HepG2 (cell line): ENCODE results near the gene ENGASE. TPM values are rescaled to one million over a fixed set of nuclear protein-coding genes. Genes with fewer than 3 reads are reported as not detected.
A peak's percentile ranks its signal among the peaks of the same experiment; 100 is the strongest.

ENCODE experiments used
- ARID5B ChIP-seq: IDR thresholded peaks from 2 replicates; pipeline ENCODE4 v1.4.0; 2020; ENCODE audit warnings: mild to moderate bottlenecking, missing genetic modification reagents
- FOXA3 ChIP-seq: IDR thresholded peaks from 2 replicates; pipeline ENCODE4 v1.6.1; 2016; ENCODE audit warnings: missing genetic modification reagents, missing compliant biosample characterization
- HMGXB4 ChIP-seq, 2 experiments: sonication (generic) in 1 of 2; formaldehyde crosslinking in 1 of 2; IDR thresholded peaks; 2 replicates each; pipeline versions ENCODE4 v1.4.0 to v1.6.1; 2018 to 2020; ENCODE audit warnings: missing genetic modification reagents in 2 of 2, borderline replicate concordance in 1 of 2, low read depth in 1 of 2, mild to moderate bottlenecking in 1 of 2, missing biosample characterization in 1 of 2
- LRRFIP1 ChIP-seq: sonication (generic); formaldehyde crosslinking; conservative IDR thresholded peaks from 2 replicates; pipeline ENCODE4 v1.4.0; 2020; ENCODE audit warnings: missing genetic modification reagents
- MTA3 ChIP-seq: sonication (generic); formaldehyde crosslinking; IDR thresholded peaks from 2 replicates; pipeline ENCODE4 v1.4.0; 2020; ENCODE audit warnings: missing genetic modification reagents
- NFYB ChIP-seq: sonication (generic); formaldehyde crosslinking; IDR thresholded peaks from 2 replicates; pipeline ENCODE4 v1.4.0; 2020; ENCODE audit warnings: missing genetic modification reagents
- PCBP1 ChIP-seq: fragments of 200-400 bp; formaldehyde crosslinking; IDR thresholded peaks from 2 replicates; pipeline ENCODE4 v1.6.1; 2017; ENCODE audit warnings: mild to moderate bottlenecking, low read depth, low read length, borderline replicate concordance
- PHF20 ChIP-seq: sonication (generic); formaldehyde crosslinking; IDR thresholded peaks from 2 replicates; pipeline ENCODE4 v1.5.0; 2020; ENCODE audit warnings: mild to moderate bottlenecking, missing genetic modification reagents
- RAD51 ChIP-seq: fragments of 450-650 bp; IDR thresholded peaks from 2 replicates; pipeline ENCODE4 v1.6.1; 2016; ENCODE audit warnings: borderline replicate concordance
- RBAK ChIP-seq: sonication (generic); formaldehyde crosslinking; IDR thresholded peaks from 2 replicates; pipeline ENCODE4 v1.5.1; 2020; ENCODE audit warnings: mild to moderate bottlenecking, missing genetic modification reagents
- U2AF1 ChIP-seq: fragments of 200-400 bp; formaldehyde crosslinking; optimal IDR thresholded peaks from 2 replicates; pipeline ENCODE3; 2017; ENCODE audit warnings: mild to moderate bottlenecking, low read depth, low read length
- ZBTB14 ChIP-seq: sonication (generic); formaldehyde crosslinking; IDR thresholded peaks from 2 replicates; pipeline ENCODE4 v1.4.0; 2020; ENCODE audit warnings: missing genetic modification reagents
- ZNF224 ChIP-seq: sonication (generic); formaldehyde crosslinking; IDR thresholded peaks from 2 replicates; pipeline ENCODE4 v1.5.0; 2020; ENCODE audit warnings: mild to moderate bottlenecking, missing genetic modification reagents
- ZNF839 ChIP-seq: sonication (generic); formaldehyde crosslinking; IDR thresholded peaks from 2 replicates; pipeline ENCODE4 v1.4.0; 2020; ENCODE audit warnings: missing genetic modification reagents, mild to moderate bottlenecking, borderline replicate concordance
- polyA plus RNA-seq, 8 experiments: library from polyadenylated mRNA; depleted of rRNA in 3 of 8; stranded (reverse) in 7 of 8; unstranded in 1 of 8; fragments of >200 nt; fragmentation: Illumina TruSeq in 4 of 8; extraction: Trizol in 4 of 8; gene quantifications; 2 replicates each; pipeline versions ENCODE4 v1.2.1 to v1.2.3, GENCODE V29; 2011 to 2016; ENCODE audit warnings: low read depth in 4 of 8, missing spikeins in 1 of 8, mixed read lengths in 1 of 8; ENCODE audit not compliant: insufficient read depth in 1 of 8
- total RNA-seq, 5 experiments: library from RNA; depleted of rRNA; stranded (reverse); fragments of >200 nt; fragmentation: Illumina TruSeq; extraction: Trizol; gene quantifications; 2 replicates each; pipeline ENCODE4 v1.2.3, GENCODE V29; 2016; ENCODE audit warnings: low read depth in 1 of 5
- TF ChIP-seq, protein P1 (sequence below): sonication (generic); formaldehyde crosslinking; IDR thresholded peaks from 2 replicates; pipeline ENCODE4 v1.5.1; 2020; ENCODE audit warnings: mild to moderate bottlenecking, missing genetic modification reagents, moderate library complexity

The ENGASE gene
- total and polyA plus RNA-seq, 2 of the 13 experiments (the other 11 are each of a cell fraction or from before 2014, with no cell fraction given) = 10.6 to 18.1 TPM

- peak; percentile 90; the same call in 1 of the 2 replicates for TF ChIP-seq ZNF839
- no peak for TF ChIP-seq MTA3 (CRISPR knock-in tag)
- TF ChIP-seq PHF20 = peak; percentile 24; the same call in 1 of the 2 replicates
- TF ChIP-seq HMGXB4 (CRISPR knock-in tag; IDR thresholded peaks at IDR 0.05; ENCODE audit: borderline replicate concordance in 1 of 2, low read depth in 1 of 2) = peak; percentile 13 to 71; a peak in 3 of 4 replicates
- TF ChIP-seq LRRFIP1 (CRISPR knock-in tag) = peak; percentile 84; the same call in 1 of the 2 replicates
- TF ChIP-seq ARID5B (CRISPR knock-in tag) = peak; percentile 91
- no peak for TF ChIP-seq RAD51
- TF ChIP-seq NFYB (CRISPR knock-in tag) = no peak
- no peak for TF ChIP-seq ZBTB14
- peak; percentile 84 for TF ChIP-seq FOXA3 (CRISPR knock-in tag)
- no peak for TF ChIP-seq PCBP1
- TF ChIP-seq, protein P1, sequence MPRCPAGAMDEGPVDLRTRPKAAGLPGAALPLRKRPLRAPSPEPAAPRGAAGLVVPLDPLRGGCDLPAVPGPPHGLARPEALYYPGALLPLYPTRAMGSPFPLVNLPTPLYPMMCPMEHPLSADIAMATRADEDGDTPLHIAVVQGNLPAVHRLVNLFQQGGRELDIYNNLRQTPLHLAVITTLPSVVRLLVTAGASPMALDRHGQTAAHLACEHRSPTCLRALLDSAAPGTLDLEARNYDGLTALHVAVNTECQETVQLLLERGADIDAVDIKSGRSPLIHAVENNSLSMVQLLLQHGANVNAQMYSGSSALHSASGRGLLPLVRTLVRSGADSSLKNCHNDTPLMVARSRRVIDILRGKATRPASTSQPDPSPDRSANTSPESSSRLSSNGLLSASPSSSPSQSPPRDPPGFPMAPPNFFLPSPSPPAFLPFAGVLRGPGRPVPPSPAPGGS (CRISPR knock-in tag) = no peak
- no peak for TF ChIP-seq ZNF224 (CRISPR knock-in tag)
- no peak for TF ChIP-seq RBAK (CRISPR knock-in tag)
- TF ChIP-seq U2AF1 = no peak
These were observed 48.0 kb upstream of the ENGASE start (continued) for GRCh38 chr17:79026376-79027273.
